Neural cell (in vitro differentiated cells): ENCODE measurements around the gene KLHL6. TPM values are rescaled to one million over a fixed set of nuclear protein-coding genes. Genes with fewer than 3 reads are reported as not detected.

Experiments
- H2AFZ ChIP-seq: fragments of 200-600, 300-800 bp; sonication (generic), shearing (Covaris generic); 2 replicates; pipeline ENCODE4 v1.6.0; 2014; ENCODE audit warnings: low read depth, mild to moderate bottlenecking, antibody characterized with exemption, low read length, moderate library complexity
- H3F3A ChIP-seq: fragments of 200-600 bp; shearing (Covaris generic); 2 replicates; pipeline ENCODE4 v1.6.1; 2016; ENCODE audit warnings: mild to moderate bottlenecking, moderate library complexity, mixed read lengths, antibody characterized with exemption, low read length; ENCODE audit not compliant: insufficient read depth, poor library complexity, severe bottlenecking
- H3K27ac ChIP-seq: fragments of 200-600, 300-800 bp; sonication (generic), shearing (Covaris generic); 2 replicates; pipeline ENCODE4 v1.5.1; 2014; ENCODE audit warnings: mild to moderate bottlenecking, low read length, moderate library complexity
- H3K27me3 ChIP-seq: fragments of 300-800, 200-600 bp; sonication (generic), shearing (Covaris generic); 2 replicates; pipeline ENCODE4 v1.6.0; 2014; ENCODE audit warnings: mild to moderate bottlenecking, low read depth, low read length, moderate library complexity; ENCODE audit not compliant: insufficient read depth
- H3K36me3 ChIP-seq: fragments of 300-800, 200-600 bp; sonication (generic), shearing (Covaris generic); 2 replicates; pipeline ENCODE4 v1.5.1; 2014; ENCODE audit warnings: mild to moderate bottlenecking, antibody characterized with exemption, low read length, moderate library complexity; ENCODE audit not compliant: insufficient read depth
- H3K4me2 ChIP-seq: fragments of 300-800, 200-600 bp; sonication (generic), shearing (Covaris generic); 2 replicates; pipeline ENCODE4 v1.6.0; 2014; ENCODE audit warnings: mild to moderate bottlenecking, low read length
- H3K4me3 ChIP-seq: fragments of 300-800, 200-600 bp; sonication (generic), shearing (Covaris generic); 2 replicates; pipeline ENCODE4 v1.5.1; 2014; ENCODE audit warnings: mild to moderate bottlenecking, low read length, moderate library complexity
- H3K79me2 ChIP-seq: fragments of 200-600 bp; shearing (Covaris generic); replicated peaks from 2 replicates; pipeline ENCODE4 v1.6.0; 2014; ENCODE audit warnings: mild to moderate bottlenecking, low read length, moderate library complexity; ENCODE audit not compliant: insufficient read depth
- H3K9ac ChIP-seq: fragments of 300-800, 200-600 bp; sonication (generic), shearing (Covaris generic); 2 replicates; pipeline ENCODE4 v1.6.1; 2016; ENCODE audit warnings: mild to moderate bottlenecking, low read length, mixed read lengths
- H3K9me2 ChIP-seq: fragments of 200-600 bp; shearing (Covaris generic); 2 replicates; pipeline ENCODE4 v1.6.1; 2016; ENCODE audit warnings: mild to moderate bottlenecking, low read length, mixed read lengths; ENCODE audit not compliant: insufficient read depth
- H3K9me3 ChIP-seq: fragments of 200-600, 300-800 bp; sonication (generic), shearing (Covaris generic); 2 replicates; pipeline ENCODE4 v1.6.1; 2016; ENCODE audit warnings: mild to moderate bottlenecking, mixed run types, low read length, moderate library complexity, mixed read lengths
- H4K20me1 ChIP-seq: fragments of 200-600 bp; shearing (Covaris generic); 2 replicates; pipeline ENCODE4 v1.6.1; 2016; ENCODE audit warnings: mild to moderate bottlenecking, mixed run types; ENCODE audit not compliant: insufficient read depth
- CTCF ChIP-seq: fragments of 450-650 bp; IDR thresholded peaks from 2 replicates; pipeline ENCODE4 v1.5.1; 2014; ENCODE audit warnings: antibody characterized with exemption, mild to moderate bottlenecking, moderate library complexity; ENCODE audit not compliant: poor library complexity, severe bottlenecking
- EP300 ChIP-seq: fragments of 450-650 bp; conservative IDR thresholded peaks from 2 replicates; pipeline ENCODE4 v1.6.1; 2014; ENCODE audit warnings: antibody characterized with exemption, mild to moderate bottlenecking, moderate library complexity; ENCODE audit not compliant: poor library complexity, severe bottlenecking
- EZH2 ChIP-seq: fragments of 200-600, 300-800 bp; shearing (Covaris generic), sonication (generic); IDR thresholded peaks from 2 replicates; pipeline ENCODE4 v1.6.1; 2014; ENCODE audit warnings: antibody characterized with exemption, low read length, borderline replicate concordance, mild to moderate bottlenecking; ENCODE audit not compliant: insufficient read depth, poor library complexity, severe bottlenecking
- MXI1 ChIP-seq: fragments of 450-650 bp; conservative IDR thresholded peaks from 2 replicates; pipeline ENCODE4 v1.6.1; 2014; ENCODE audit warnings: antibody characterized with exemption, mild to moderate bottlenecking; ENCODE audit not compliant: poor library complexity, severe bottlenecking
- POLR2AphosphoS5 ChIP-seq: IDR thresholded peaks from 2 replicates; pipeline ENCODE4 v1.6.1; 2012
- RAD21 ChIP-seq: fragments of 450-650 bp; conservative IDR thresholded peaks from 2 replicates; pipeline ENCODE4 v1.6.1; 2014; ENCODE audit warnings: antibody characterized with exemption, mild to moderate bottlenecking, moderate library complexity
- REST ChIP-seq: IDR thresholded peaks from 2 replicates; pipeline ENCODE4 v1.6.1; 2012; ENCODE audit warnings: borderline replicate concordance
- SMC3 ChIP-seq: fragments of 450-650 bp; conservative IDR thresholded peaks from 2 replicates; pipeline ENCODE4 v1.6.1; 2014; ENCODE audit warnings: antibody characterized with exemption, mild to moderate bottlenecking, moderate library complexity; ENCODE audit not compliant: poor library complexity
- TAF1 ChIP-seq: IDR thresholded peaks from 2 replicates; pipeline ENCODE4 v1.6.1; 2012; ENCODE audit warnings: low read depth
- polyA plus RNA-seq: library from polyadenylated mRNA; depleted of rRNA; stranded (reverse); fragments of >200 nt; gene quantifications from 2 replicates; pipeline ENCODE4 v1.2.3, GENCODE V29; 2014

Gene KLHL6
- polyA plus RNA-seq, 1 donor from 2014 or later: not detected

GRCh38 chr3:183541738-183542137, 13.8 kb downstream of the KLHL6 start:
- no peak overlapping the region for H3K27ac ChIP-seq
- no peaks in the 10 kb centered on the region for H3K9me2 ChIP-seq
- H3K9me3 ChIP-seq: no peaks in the 10 kb centered on the region
- no peak overlapping the region for H2AFZ ChIP-seq
- H3K4me2 ChIP-seq: no peak overlapping the region
- no peaks in the 10 kb centered on the region for H3K27me3 ChIP-seq
- no peak overlapping the region for H3K4me3 ChIP-seq
- H4K20me1 ChIP-seq: no peaks in the 10 kb centered on the region
- no peaks in the 10 kb centered on the region for H3K79me2 ChIP-seq
- TF ChIP-seq MXI1 (no peak), TAF1 (no peak), RAD21 (no peak), REST (no peak), CTCF (no peak), POLR2AphosphoS5 (no peak), EZH2 (no peak), SMC3 (no peak), EP300 (no peak)
- H3F3A ChIP-seq: no peaks in the 10 kb centered on the region
- H3K9ac ChIP-seq: no peak overlapping the region
- H3K36me3 ChIP-seq: no peaks in the 10 kb centered on the region

- Histone ChIP-seq H3K9ac (no peak overlapping the region), H3K4me3 (no peak overlapping the region), H3K27me3 (no peaks in the 10 kb centered on the region), H4K20me1 (no peaks in the 10 kb centered on the region), H3F3A (no peaks in the 10 kb centered on the region), H3K27ac (no peak overlapping the region), H2AFZ (no peak overlapping the region), H3K9me3 (no peaks in the 10 kb centered on the region), H3K9me2 (no peaks in the 10 kb centered on the region), H3K4me2 (no peak overlapping the region), H3K36me3 (no peaks in the 10 kb centered on the region), H3K79me2 (no peaks in the 10 kb centered on the region)
- TF ChIP-seq RAD21: no peak
These were observed 14.3 kb downstream of the KLHL6 start for GRCh38 chr3:183541235-183541655.
